Caco-2 (cell line): ENCODE results near the gene MTFP1. TPM values are rescaled to one million over a fixed set of nuclear protein-coding genes. Genes with fewer than 3 reads are reported as not detected.

Experiments used
- BruUV-seq: library from RNA; stranded (reverse); fragments of 400-500 nt; replicated peaks from 2 replicates; lab custom pipeline; 2021; lab: Mats Ljungman, UMichigan
- CTCF ChIA-PET: fragments of 300-600 bp; sonication (Branson Sonifier 250); formaldehyde crosslinking; loops from one replicate; lab custom pipeline; 2022; ENCODE audit warnings: antibody characterized with exemption; lab: Charles Lee
- POLR2A ChIA-PET: fragments of 300-600 bp; sonication (Branson Sonifier 250); formaldehyde crosslinking; loops from one replicate; lab custom pipeline; 2022; ENCODE audit warnings: antibody characterized with exemption; lab: Charles Lee
- DNase-seq, 2 experiments: peaks; one replicate each; pipeline versions ENCODE4 v3.0.0 to v3.0.0-alpha.2; 2020 to 2022
- H3K27me3 ChIP-seq: replicated peaks from 2 replicates; pipeline ENCODE4 v1.6.0; 2011; ENCODE audit warnings: low read length; ENCODE audit not compliant: control insufficient read depth, insufficient read depth
- H3K36me3 ChIP-seq: 2 replicates; pipeline ENCODE4 v1.5.1; 2011; ENCODE audit warnings: low read length; ENCODE audit not compliant: control insufficient read depth, insufficient read depth
- H3K4me1 ChIP-seq: fragments of 250-450 bp; sonication (Bioruptor Pico); 2 replicates; pipeline ENCODE4 v1.5.1; 2020; ENCODE audit warnings: mild to moderate bottlenecking
- H3K4me3 ChIP-seq: 2 replicates; pipeline ENCODE4 v1.5.1; 2011; ENCODE audit warnings: low read depth, mild to moderate bottlenecking, control low read depth, low read length
- H3K9me3 ChIP-seq: fragments of 250-450 bp; sonication (Bioruptor Pico); 2 replicates; pipeline ENCODE4 v1.5.1; 2020; ENCODE audit warnings: mild to moderate bottlenecking, moderate library complexity
- H3K27ac Mint-ChIP-seq: one replicate; pipeline ENCODE4 v1.8.0; 2022; ENCODE audit warnings: mixed read lengths; ENCODE audit not compliant: unreplicated experiment
- H3K27me3 Mint-ChIP-seq: one replicate; pipeline ENCODE4 v1.8.0; 2022; ENCODE audit warnings: mixed read lengths; ENCODE audit not compliant: insufficient read depth, unreplicated experiment
- H3K36me3 Mint-ChIP-seq: one replicate; pipeline ENCODE4 v1.8.0; 2022; ENCODE audit warnings: mild to moderate bottlenecking, mixed read lengths; ENCODE audit not compliant: insufficient read depth, unreplicated experiment
- H3K4me1 Mint-ChIP-seq: one replicate; pipeline ENCODE4 v1.8.0; 2022; ENCODE audit warnings: low read depth, mixed read lengths; ENCODE audit not compliant: unreplicated experiment
- H3K4me3 Mint-ChIP-seq: one replicate; pipeline ENCODE4 v1.8.0; 2022; ENCODE audit warnings: mild to moderate bottlenecking, moderate library complexity, mixed read lengths; ENCODE audit not compliant: unreplicated experiment
- H3K9me3 Mint-ChIP-seq: one replicate; pipeline ENCODE4 v1.8.0; 2022; ENCODE audit warnings: mixed read lengths; ENCODE audit not compliant: unreplicated experiment
- CTCF ChIP-seq, 2 experiments: fragments of 200-600 bp in 1 of 2; IDR thresholded peaks; 1 replicate in 1 of 2; 2 replicates in 1 of 2; pipeline versions ENCODE4 v1.5.1 to v1.8.0; 2011 to 2022; ENCODE audit warnings: antibody characterized with exemption in 1 of 2, control low read depth in 1 of 2, inconsistent platforms in 1 of 2, low read depth in 1 of 2, low read length in 1 of 2, mild to moderate bottlenecking in 1 of 2, moderate library complexity in 1 of 2; ENCODE audit not compliant: insufficient read depth in 1 of 2, severe bottlenecking in 1 of 2, unreplicated experiment in 1 of 2
- intact Hi-C: fragments of 100-400 bp; cut with micrococcal nuclease; formaldehyde crosslinking; loops from one replicate; pipeline ENCODE4 v1.10.0; 2022; ENCODE audit not compliant: unreplicated experiment
- total RNA-seq: library from RNA; stranded (reverse); gene quantifications from 2 replicates; pipeline ENCODE4 v1.2.3, GENCODE V29; 2022

Gene MTFP1
- total RNA-seq, 1 experiment from 2014 or later = 20.6 TPM

- Mint-ChIP-seq H3K4me1 (peaks cover 14% of the 10 kb centered on the region), H3K27ac (peak within 1 kb of the TSS; percentile 29), H3K36me3 (peaks cover 11% of the 10 kb centered on the region), H3K27me3 (no peaks in the 10 kb centered on the region), H3K4me3 (peak within 1 kb of the TSS; percentile 76), H3K9me3 (no peaks in the 10 kb centered on the region)
- no peak for TF ChIP-seq CTCF (IDR thresholded peaks at IDR 0.05; ENCODE audit: insufficient read depth in 1 of 2, low read depth in 1 of 2, low read length in 1 of 2, severe bottlenecking in 1 of 2, unreplicated experiment in 1 of 2)
- H3K36me3 ChIP-seq = no peaks in the 10 kb centered on the region
- H3K27me3 ChIP-seq = no peaks in the 10 kb centered on the region
- no peaks in the 10 kb centered on the region for H3K9me3 ChIP-seq
- TSS peak; percentile 57 for BruUV-seq
- H3K4me3 ChIP-seq = peak within 1 kb of the TSS; percentile 87
- DNase-seq = peak; percentile 57 to 63
- CTCF ChIA-PET = interaction anchor here (0.6 to 3.2 kb wide), 11 partner anchors 10 to 766 kb away, joined by 3 to 29 read pairs (median 5); partner anchors contain the start of genes CASTOR1, MTFP1, RNF215 and TCN2
- POLR2A ChIA-PET = interaction anchor here (0.5 to 2.2 kb wide), 4 partner anchors 16 to 119 kb away, joined by 3 to 19 read pairs (median 4); no protein-coding TSS in a partner anchor
- intact Hi-C loops = no loop called here
- H3K4me1 ChIP-seq = peaks cover 9% of the 10 kb centered on the region; the same call in 1 of the 2 replicates
Observed at GRCh38 chr22:30396871-30397655, 28.5 kb upstream of the MTFP1 start, which contains the start of gene SEC14L2. SEC14L2 (plus strand) TSS chr22:30397018; CDS start chr22:30397117, 99 bp downstream.

GRCh38 chr22:30397656-30398635 is 27.6 kb upstream of the MTFP1 start:
- peak overlapping the region; percentile 29 for H3K27ac Mint-ChIP-seq
- intact Hi-C loops = no loop called here
- Histone ChIP-seq H3K36me3 (no peaks in the 10 kb centered on the region), H3K4me3 (peak overlapping the region; percentile 87), H3K4me1 (peaks cover 9% of the 10 kb centered on the region; the same call in 1 of the 2 replicates), H3K9me3 (no peaks in the 10 kb centered on the region), H3K27me3 (no peaks in the 10 kb centered on the region)
- BruUV-seq = no TSS peak
- peaks cover 14% of the 10 kb centered on the region for H3K4me1 Mint-ChIP-seq
- CTCF ChIA-PET = interaction anchor here (0.6 to 3.2 kb wide), 7 partner anchors 11 to 324 kb away, joined by 3 to 29 read pairs (median 5); partner anchors contain the start of genes CASTOR1, MTFP1 and RNF215
- peak overlapping the region; percentile 76 for H3K4me3 Mint-ChIP-seq
- no peaks in the 10 kb centered on the region for H3K27me3 Mint-ChIP-seq
- TF ChIP-seq CTCF (IDR thresholded peaks at IDR 0.05; ENCODE audit: insufficient read depth in 1 of 2, low read depth in 1 of 2, low read length in 1 of 2, severe bottlenecking in 1 of 2, unreplicated experiment in 1 of 2) = no peak
- H3K9me3 Mint-ChIP-seq = no peaks in the 10 kb centered on the region
- peaks cover 13% of the 10 kb centered on the region for H3K36me3 Mint-ChIP-seq
- DNase-seq = no peak
- POLR2A ChIA-PET = interaction anchor here (0.6 to 2.2 kb wide), 2 partner anchors 25 to 120 kb away, joined by 4 to 19 read pairs; no protein-coding TSS in a partner anchor
